Endothelial cell of umbilical vein (primary cell): ENCODE results near the gene PHLPP1. TPM values are rescaled to one million over a fixed set of nuclear protein-coding genes. Genes with fewer than 3 reads are reported as not detected.

Source experiments
- BruUV-seq: library from RNA; stranded (reverse); fragments of 400-500 nt; replicated peaks from 2 replicates; lab custom pipeline; 2021; lab: Mats Ljungman, UMichigan
- CTCF ChIA-PET: fragments of 300-600, 350-600 bp; sonication (Branson Sonifier 250); formaldehyde crosslinking; loops from one replicate; lab custom pipeline; 2021; ENCODE audit warnings: antibody characterized with exemption, inconsistent platforms; lab: Charles Lee
- POLR2A ChIA-PET: fragments of 300-600, 350-600 bp; sonication (Branson Sonifier 250); formaldehyde crosslinking; loops from one replicate; lab custom pipeline; 2021; ENCODE audit warnings: antibody characterized with exemption, inconsistent platforms; lab: Charles Lee
- DNase-seq: peaks from one replicate; pipeline ENCODE4 v3.0.0-alpha.2; 2011; ENCODE audit warnings: low read depth, low spot score
- FAIRE-seq: peaks from 2 replicates; lab custom pipeline; 2011; peaks lifted over from hg19 to GRCh38; lab: Jason Lieb, UNC
- H2AFZ ChIP-seq: 2 replicates; pipeline ENCODE4 v1.6.0; 2012; ENCODE audit warnings: low read depth, low read length, control low read depth, inconsistent platforms
- H3K27ac ChIP-seq: 2 replicates; pipeline ENCODE4 v1.5.1; 2011; ENCODE audit warnings: low read depth, mild to moderate bottlenecking, control low read depth, low read length, moderate library complexity; ENCODE audit not compliant: insufficient read depth
- H3K27me3 ChIP-seq, 2 experiments: 2 replicates each; pipeline versions ENCODE4 v1.6.0 to v1.6.1; 2011; ENCODE audit warnings: low read length in 2 of 2, mixed read lengths in 1 of 2; ENCODE audit not compliant: control insufficient read depth in 2 of 2, insufficient read depth in 2 of 2
- H3K36me3 ChIP-seq, 2 experiments: 2 replicates in 1 of 2; 3 replicates in 1 of 2; pipeline ENCODE4 v1.5.1; 2011; ENCODE audit warnings: low read length in 2 of 2, mild to moderate bottlenecking in 1 of 2, moderate library complexity in 1 of 2; ENCODE audit not compliant: control insufficient read depth in 2 of 2, insufficient read depth in 2 of 2; ENCODE audit errors: extremely low read depth in 1 of 2
- H3K4me1 ChIP-seq: 3 replicates; pipeline ENCODE4 v1.5.1; 2011; ENCODE audit warnings: mild to moderate bottlenecking, low read length; ENCODE audit not compliant: control insufficient read depth, insufficient read depth; ENCODE audit errors: extremely low read depth
- H3K4me2 ChIP-seq: 2 replicates; pipeline ENCODE4 v1.6.1; 2011; ENCODE audit warnings: low read length, control low read depth, mixed read lengths; ENCODE audit not compliant: insufficient read depth
- H3K4me3 ChIP-seq, 3 experiments: fragments of 200-600 bp in 1 of 3; sonication (generic), shearing (Covaris generic) in 1 of 3; replicated peaks in 1 of 3; 2 replicates each; pipeline ENCODE4 v1.5.1; 2011 to 2016; ENCODE audit warnings: control low read depth in 3 of 3, low read length in 3 of 3, mild to moderate bottlenecking in 2 of 3, inconsistent platforms in 1 of 3, low read depth in 1 of 3, moderate library complexity in 1 of 3; ENCODE audit not compliant: insufficient read depth in 1 of 3
- H3K79me2 ChIP-seq: 2 replicates; pipeline ENCODE4 v1.6.0; 2012; ENCODE audit warnings: low read length, inconsistent platforms; ENCODE audit not compliant: control insufficient read depth, insufficient read depth
- H3K9ac ChIP-seq: replicated peaks from 2 replicates; pipeline ENCODE3; 2011; ENCODE audit warnings: low read length, control low read depth; ENCODE audit not compliant: insufficient read depth; ENCODE audit errors: extremely low read depth
- H3K9me1 ChIP-seq: replicated peaks from 3 replicates; pipeline ENCODE4 v1.6.0; 2011; ENCODE audit warnings: mild to moderate bottlenecking, low read length; ENCODE audit not compliant: control insufficient read depth, insufficient read depth; ENCODE audit errors: extremely low read depth
- H3K9me3 ChIP-seq: replicated peaks from 2 replicates; pipeline ENCODE4 v1.5.1; 2012; ENCODE audit warnings: low read length, inconsistent platforms; ENCODE audit not compliant: control insufficient read depth, insufficient read depth
- H4K20me1 ChIP-seq: replicated peaks from 2 replicates; pipeline ENCODE3; 2011; ENCODE audit warnings: mild to moderate bottlenecking, low read length; ENCODE audit not compliant: control insufficient read depth, insufficient read depth; ENCODE audit errors: extremely low read depth
- CTCF ChIP-seq, 2 donors: IDR thresholded peaks; 1 replicate in 1 of 2; 2 replicates in 1 of 2; pipeline ENCODE4 v1.5.1; 2011; ENCODE audit warnings: low read length in 2 of 2, mild to moderate bottlenecking in 2 of 2, moderate library complexity in 2 of 2, control low read depth in 1 of 2, inconsistent platforms in 1 of 2, low read depth in 1 of 2; ENCODE audit not compliant: insufficient read depth in 1 of 2; ENCODE audit errors: extremely low read depth in 1 of 2
- EZH2 ChIP-seq: IDR thresholded peaks from 2 replicates; pipeline ENCODE4 v1.6.1; 2012; ENCODE audit warnings: borderline replicate concordance, low read depth, mild to moderate bottlenecking, moderate library complexity, low read length, inconsistent platforms; ENCODE audit not compliant: severe bottlenecking
- FOS ChIP-seq: IDR thresholded peaks from 2 replicates; pipeline ENCODE4 v1.6.1; 2011; ENCODE audit warnings: mild to moderate bottlenecking, low read length, moderate library complexity, borderline replicate concordance; ENCODE audit not compliant: insufficient read depth
- GATA2 ChIP-seq: IDR thresholded peaks from 2 replicates; pipeline ENCODE4 v1.7.0; 2011; ENCODE audit warnings: low read depth, mild to moderate bottlenecking, moderate library complexity, mixed read lengths, low read length; ENCODE audit not compliant: insufficient read length, insufficient read depth
- JUN ChIP-seq: IDR thresholded peaks from 2 replicates; pipeline ENCODE4 v1.6.1; 2011; ENCODE audit warnings: borderline replicate concordance, low read depth; ENCODE audit not compliant: insufficient read length, insufficient read depth
- MAX ChIP-seq: IDR thresholded peaks from 2 replicates; pipeline ENCODE4 v1.6.1; 2011; ENCODE audit not compliant: insufficient read depth, insufficient read length
- MYC ChIP-seq: IDR thresholded peaks from one replicate; pipeline ENCODE4 v1.6.1; 2011; ENCODE audit warnings: mild to moderate bottlenecking, low read depth, low read length
- POLR2A ChIP-seq: IDR thresholded peaks from 2 replicates; pipeline ENCODE4 v1.6.1; 2012; ENCODE audit warnings: low read depth, mild to moderate bottlenecking, control low read depth, low read length
- POLR2AphosphoS5 ChIP-seq: IDR thresholded peaks from 2 replicates; pipeline ENCODE4 v1.6.1; 2012; ENCODE audit warnings: low read depth, mild to moderate bottlenecking, control low read depth, low read length, moderate library complexity; ENCODE audit not compliant: insufficient read depth
- dilution Hi-C: fragments of 300-500 bp; cut with MboI; formaldehyde crosslinking; loops from one replicate; pipeline ENCODE4 v1.15.0; 2019; ENCODE audit warnings: low sequenced_read_pairs; ENCODE audit not compliant: extremely low pct_ligation_motif_present
- intact Hi-C: fragments of 100-400 bp; cut with micrococcal nuclease; formaldehyde crosslinking; loops from one replicate; pipeline ENCODE4 v1.10.0; 2022
- polyA plus RNA-seq, 4 experiments: library from polyadenylated mRNA; depleted of rRNA in 3 of 4; stranded (reverse) in 3 of 4; unstranded in 1 of 4; fragments of >200 nt; gene quantifications; 2 replicates each; pipeline versions ENCODE4 v1.2.1 to v1.2.3, GENCODE V29; 2011 to 2012; ENCODE audit warnings: missing spikeins in 1 of 4
- total RNA-seq: library from RNA; stranded (reverse); gene quantifications from 2 replicates; pipeline ENCODE4 v1.2.3, GENCODE V29; 2021

Gene PHLPP1
- total and polyA plus RNA-seq, 2 donors (not counting 3 experiments of a cell fraction or from before 2014, with no cell fraction given), result 4.0 to 10.8 TPM

- no peak for FAIRE-seq
- Histone ChIP-seq H3K36me3 (no peaks in the 10 kb centered on the region), H3K4me2 (no peak overlapping the region), H3K27me3 (no peaks in the 10 kb centered on the region), H4K20me1 (no peaks in the 10 kb centered on the region), H3K4me1 (no peaks in the 10 kb centered on the region), H3K79me2 (no peaks in the 10 kb centered on the region), H2AFZ (no peak overlapping the region), H3K9ac (no peak overlapping the region), H3K9me1 (no peaks in the 10 kb centered on the region), H3K27ac (no peak overlapping the region), H3K9me3 (no peaks in the 10 kb centered on the region), H3K4me3 (no peak overlapping the region)
- ChIA-PET POLR2A (no interaction called here), CTCF (interaction anchor here (1.7 kb wide), 1 partner anchor 22 kb away, joined by 4 read pairs; no protein-coding TSS in a partner anchor)
- TF ChIP-seq POLR2AphosphoS5, result no peak
- TF ChIP-seq FOS, result no peak
- no peak for TF ChIP-seq MYC
- TF ChIP-seq MAX, result no peak
- TF ChIP-seq GATA2, result no peak
- no peak for TF ChIP-seq CTCF (IDR thresholded peaks at IDR 0.05; ENCODE audit: extremely low read depth in 1 of 2, insufficient read depth in 1 of 2, low read depth in 1 of 2, low read length in 2 of 2)
- no peak for TF ChIP-seq POLR2A
- no peak for TF ChIP-seq JUN
- no peak for TF ChIP-seq EZH2
- DNase-seq, result no peak
- intact Hi-C loops (no loop called here), dilution Hi-C loops (no loop called here)
- no TSS peak for BruUV-seq
These were observed 58.4 kb downstream of the PHLPP1 start for GRCh38 chr18:62773691-62774090.
